ENCODE measurements around the gene ANKRD13D.

ANKRD13D gene

GRCh38 chr11:67345920-67346819 lies 57.1 kb downstream of the ANKRD13D start:
- no peaks in the 10 kb centered on the region for H3K9me3 ChIP-seq (ENCODE audit: severe bottlenecking)
- no peak overlapping the region for H3K4me3 ChIP-seq (ENCODE audit: low read depth, low read length)
- DNase-seq, result peak; percentile 25
- peak; percentile 77 for TF ChIP-seq CTCF (IDR thresholded peaks at IDR 0.05; ENCODE audit: low read depth, low read length)
- H3K27ac ChIP-seq, result no peak overlapping the region
- H3K36me3 ChIP-seq, result no peaks in the 10 kb centered on the region
- no peaks in the 10 kb centered on the region for H3K27me3 ChIP-seq (ENCODE audit: insufficient read depth, low read depth, severe bottlenecking)

DNA sequence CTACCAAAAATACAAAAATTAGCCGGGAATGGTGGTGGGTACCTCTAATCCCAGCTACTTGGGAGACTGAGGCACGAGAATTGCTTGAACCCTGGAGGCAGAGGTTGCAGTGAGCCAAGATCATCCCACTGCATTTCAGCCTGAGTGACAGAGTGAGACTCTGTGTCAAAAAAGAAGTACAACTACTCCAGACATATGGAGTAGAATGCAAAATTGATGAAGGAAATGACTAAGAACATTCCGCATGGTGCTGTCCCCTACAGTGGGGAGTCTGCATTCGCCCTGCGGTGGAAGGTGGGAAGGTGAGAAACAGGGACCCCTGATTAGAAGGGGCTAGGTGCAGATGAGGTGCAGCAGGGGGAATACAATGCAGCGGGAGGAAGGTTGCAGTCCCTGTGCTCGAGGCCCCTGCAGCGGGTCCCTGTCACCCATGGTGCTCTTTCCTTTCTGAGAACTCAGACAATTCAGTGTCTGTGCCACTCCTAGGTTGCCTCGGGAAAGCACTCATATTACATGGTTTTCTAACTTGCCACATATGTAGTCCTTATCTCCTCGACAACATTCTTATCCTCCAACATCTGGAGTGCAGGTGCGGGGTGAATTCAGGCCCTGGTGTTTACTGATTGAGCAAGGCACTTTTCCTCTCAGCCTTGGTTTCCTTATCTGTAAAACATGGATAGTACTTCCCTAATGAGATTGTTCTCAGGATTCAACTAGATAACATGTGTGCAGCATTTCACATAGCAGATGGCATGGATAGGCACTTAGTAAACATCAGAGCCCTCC lies 59.1 kb downstream of the ANKRD13D start:
- Histone ChIP-seq H3K27me3 (ENCODE audit: insufficient read depth, low read depth, severe bottlenecking) (no peaks in the 10 kb centered on the region), H3K36me3 (no peaks in the 10 kb centered on the region), H3K27ac (no peak overlapping the region), H3K9me3 (ENCODE audit: severe bottlenecking) (no peaks in the 10 kb centered on the region), H3K4me3 (ENCODE audit: low read depth, low read length) (no peak overlapping the region)
- no peak for TF ChIP-seq CTCF (IDR thresholded peaks at IDR 0.05; ENCODE audit: low read depth, low read length)
- no peak for DNase-seq

DNA sequence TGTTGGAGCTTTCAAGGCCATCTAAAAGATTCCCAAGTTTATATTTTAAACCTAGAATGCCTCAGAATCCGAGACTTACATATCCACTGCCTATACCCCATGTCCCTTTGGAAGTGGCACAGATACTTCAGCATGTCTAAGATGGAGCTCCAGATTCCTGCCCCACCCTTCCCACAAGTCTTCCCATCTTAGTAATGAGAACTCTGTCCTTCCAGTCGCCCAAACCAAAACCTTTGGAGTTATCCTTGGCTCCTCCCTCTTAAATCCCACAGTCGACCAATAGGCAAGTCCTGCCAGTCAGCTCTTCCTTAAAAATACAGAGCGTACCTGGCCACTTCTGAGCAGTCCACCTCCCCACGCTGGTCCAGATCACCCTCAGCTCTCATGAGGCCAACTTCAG lies 59.9 kb downstream of the ANKRD13D start:
- no peak overlapping the region for H3K4me3 ChIP-seq (ENCODE audit: low read depth, low read length)
- H3K9me3 ChIP-seq (ENCODE audit: severe bottlenecking), result no peaks in the 10 kb centered on the region
- no peak overlapping the region for H3K27ac ChIP-seq
- H3K27me3 ChIP-seq (ENCODE audit: insufficient read depth, low read depth, severe bottlenecking), result no peaks in the 10 kb centered on the region
- TF ChIP-seq CTCF (IDR thresholded peaks at IDR 0.05; ENCODE audit: low read depth, low read length), result no peak
- no peak for DNase-seq
- H3K36me3 ChIP-seq, result no peaks in the 10 kb centered on the region

DNA sequence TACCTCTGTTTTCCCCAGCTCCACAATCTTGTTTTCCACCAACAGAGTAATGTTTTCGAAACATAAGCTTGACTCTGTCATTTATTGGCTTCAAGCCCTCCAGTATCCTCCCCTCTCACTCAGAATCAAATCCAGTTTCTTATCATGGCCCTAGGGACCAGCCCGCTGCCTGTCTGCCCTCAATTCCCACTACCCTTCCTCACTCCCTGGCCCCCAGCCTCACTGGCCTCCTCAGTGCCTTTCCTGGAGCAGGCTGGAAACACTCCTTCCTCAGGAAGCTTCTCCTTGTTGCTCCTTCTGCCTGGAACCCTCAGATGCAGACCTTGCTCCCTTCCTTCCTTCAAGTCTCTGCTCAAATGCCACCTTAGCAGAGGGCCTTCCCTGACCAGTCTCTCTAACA lies 60.4 kb downstream of the ANKRD13D start:
- Histone ChIP-seq H3K9me3 (ENCODE audit: severe bottlenecking) (no peaks in the 10 kb centered on the region), H3K4me3 (ENCODE audit: low read depth, low read length) (no peak overlapping the region), H3K36me3 (no peaks in the 10 kb centered on the region), H3K27me3 (ENCODE audit: insufficient read depth, low read depth, severe bottlenecking) (no peaks in the 10 kb centered on the region), H3K27ac (no peak overlapping the region)
- no peak for TF ChIP-seq CTCF (IDR thresholded peaks at IDR 0.05; ENCODE audit: low read depth, low read length)
- no peak for DNase-seq

- Histone ChIP-seq H3K27me3 (ENCODE audit: insufficient read depth, low read depth, severe bottlenecking) (no peaks in the 10 kb centered on the region), H3K36me3 (no peaks in the 10 kb centered on the region), H3K27ac (no peak overlapping the region), H3K4me3 (ENCODE audit: low read depth, low read length) (no peak overlapping the region), H3K9me3 (ENCODE audit: severe bottlenecking) (no peaks in the 10 kb centered on the region)
- TF ChIP-seq CTCF (IDR thresholded peaks at IDR 0.05; ENCODE audit: low read depth, low read length), result no peak
- DNase-seq, result no peak
Observed at GRCh38 chr11:67349928-67350465, 60.9 kb downstream of the ANKRD13D start.
